ENCODE measurements around the gene C5orf15. TPM values are rescaled to one million over a fixed set of nuclear protein-coding genes. Genes with fewer than 3 reads are reported as not detected.

The C5orf15 gene
- polyA plus RNA-seq, 1 donor (not counting 4 experiments of a cell fraction or from before 2014, with no cell fraction given) = 86.9 TPM

GRCh38 chr5:133998042-133998441 is 29.6 kb upstream of the C5orf15 start:
- Histone ChIP-seq H3K4me2 (ENCODE audit: control insufficient read depth, extremely low read depth, insufficient read depth, low read depth, low read length) (no peak overlapping the region), H2AFZ (ENCODE audit: control insufficient read depth, low read length) (no peak overlapping the region), H3K27ac (ENCODE audit: control insufficient read depth, insufficient read depth, low read length) (no peak overlapping the region), H3K9me3 (ENCODE audit: control insufficient read depth, low read depth, low read length) (no peaks in the 10 kb centered on the region), H3K27me3 (ENCODE audit: control insufficient read depth, extremely low read depth, insufficient read depth, low read length) (no peaks in the 10 kb centered on the region), H3K9ac (ENCODE audit: control insufficient read depth, extremely low read depth, insufficient read depth, low read length) (no peak overlapping the region), H3K9me1 (ENCODE audit: control insufficient read depth, extremely low read depth, insufficient read depth, low read length) (peaks cover 12% of the 10 kb centered on the region), H3K36me3 (ENCODE audit: control insufficient read depth in 2 of 2, extremely low read depth in 1 of 2, insufficient read depth in 2 of 2, low read length in 2 of 2) (peaks cover 13 to 30% of the 10 kb centered on the region in 2 experiments), H4K20me1 (ENCODE audit: control insufficient read depth, extremely low read depth, insufficient read depth, low read length) (peaks cover 83% of the 10 kb centered on the region), H3K4me1 (ENCODE audit: control insufficient read depth, extremely low read depth, insufficient read depth, low read length) (peaks cover 20% of the 10 kb centered on the region), H3K79me2 (ENCODE audit: control insufficient read depth, insufficient read depth, low read length) (peaks cover 100% of the 10 kb centered on the region), H3K4me3 (ENCODE audit: control insufficient read depth in 2 of 3, extremely low read depth in 1 of 3, insufficient read depth in 2 of 3, low read depth in 1 of 3, low read length in 3 of 3) (no peak overlapping the region)
- dilution Hi-C loops (cut with MboI; ENCODE audit: extremely low pct_ligation_motif_present, low sequenced_read_pairs) = no loop called here
- TF ChIP-seq CTCF (optimal IDR thresholded peaks at IDR 0.05 in 1 of 3, IDR thresholded peaks at IDR 0.05 in 1 of 3, conservative IDR thresholded peaks at IDR 0.05 in 1 of 3; ENCODE audit: extremely low read depth in 1 of 3, insufficient read depth in 2 of 3, low read length in 3 of 3) = no peak
- TF ChIP-seq EZH2 (IDR thresholded peaks at IDR 0.05; ENCODE audit: low read length) = no peak
- DNase-seq (ENCODE audit: low read depth, low spot score) = no peak
- no peak for FAIRE-seq

- H3K36me3 ChIP-seq (ENCODE audit: control insufficient read depth in 2 of 2, extremely low read depth in 1 of 2, insufficient read depth in 2 of 2, low read length in 2 of 2) = peaks cover 11 to 19% of the 10 kb centered on the region in 2 experiments
- dilution Hi-C loops (cut with MboI; ENCODE audit: extremely low pct_ligation_motif_present, low sequenced_read_pairs) = no loop called here
- H3K4me3 ChIP-seq (ENCODE audit: control insufficient read depth in 2 of 3, extremely low read depth in 1 of 3, insufficient read depth in 2 of 3, low read depth in 1 of 3, low read length in 3 of 3) = no peak overlapping the region
- H4K20me1 ChIP-seq (ENCODE audit: control insufficient read depth, extremely low read depth, insufficient read depth, low read length) = peaks cover 81% of the 10 kb centered on the region
- H3K9me3 ChIP-seq (ENCODE audit: control insufficient read depth, low read depth, low read length) = no peaks in the 10 kb centered on the region
- peaks cover 97% of the 10 kb centered on the region for H3K79me2 ChIP-seq (ENCODE audit: control insufficient read depth, insufficient read depth, low read length)
- no peak overlapping the region for H3K27ac ChIP-seq (ENCODE audit: control insufficient read depth, insufficient read depth, low read length)
- H3K27me3 ChIP-seq (ENCODE audit: control insufficient read depth, extremely low read depth, insufficient read depth, low read length) = no peaks in the 10 kb centered on the region
- FAIRE-seq (no peak), DNase-seq (ENCODE audit: low read depth, low spot score) (no peak)
- TF ChIP-seq CTCF (optimal IDR thresholded peaks at IDR 0.05 in 1 of 3, IDR thresholded peaks at IDR 0.05 in 1 of 3, conservative IDR thresholded peaks at IDR 0.05 in 1 of 3; ENCODE audit: extremely low read depth in 1 of 3, insufficient read depth in 2 of 3, low read length in 3 of 3) (peak; percentile 60 to 70 (median 61)), EZH2 (IDR thresholded peaks at IDR 0.05; ENCODE audit: low read length) (no peak)
- H3K9ac ChIP-seq (ENCODE audit: control insufficient read depth, extremely low read depth, insufficient read depth, low read length) = no peak overlapping the region
- H3K9me1 ChIP-seq (ENCODE audit: control insufficient read depth, extremely low read depth, insufficient read depth, low read length) = peaks cover 12% of the 10 kb centered on the region
- no peak overlapping the region for H3K4me2 ChIP-seq (ENCODE audit: control insufficient read depth, extremely low read depth, insufficient read depth, low read depth, low read length)
- no peak overlapping the region for H2AFZ ChIP-seq (ENCODE audit: control insufficient read depth, low read length)
- peaks cover 12% of the 10 kb centered on the region for H3K4me1 ChIP-seq (ENCODE audit: control insufficient read depth, extremely low read depth, insufficient read depth, low read length)
Observed at GRCh38 chr5:133996683-133997252, 28.3 kb upstream of the C5orf15 start.
